Adrenal gland (tissue), 5 donors: Measurements from ENCODE around the gene KCTD19.

Source experiments
- POLR2A ChIP-seq, 2 donors: fragments of 450-650 bp; IDR thresholded peaks; one replicate each; pipeline ENCODE4 v1.6.1; 2017; ENCODE audit warnings: antibody characterized with exemption in 2 of 2, mild to moderate bottlenecking in 2 of 2, moderate library complexity in 1 of 2
- TF ChIP-seq, protein P1 (sequence below), 6 experiments: fragments of 450-650 bp in 4 of 6; fragments of 200-600 bp in 2 of 6; sonication (generic) in 1 of 6; IDR thresholded peaks; 1 replicate in 5 of 6; 2 replicates in 1 of 6; pipeline versions ENCODE4 v1.5.1 to v1.8.0; 2016 to 2021; ENCODE audit warnings: antibody characterized with exemption in 6 of 6, mild to moderate bottlenecking in 2 of 6, moderate library complexity in 1 of 6
- donor health status: DM: no; HTN: no; CAD: no.

DNA sequence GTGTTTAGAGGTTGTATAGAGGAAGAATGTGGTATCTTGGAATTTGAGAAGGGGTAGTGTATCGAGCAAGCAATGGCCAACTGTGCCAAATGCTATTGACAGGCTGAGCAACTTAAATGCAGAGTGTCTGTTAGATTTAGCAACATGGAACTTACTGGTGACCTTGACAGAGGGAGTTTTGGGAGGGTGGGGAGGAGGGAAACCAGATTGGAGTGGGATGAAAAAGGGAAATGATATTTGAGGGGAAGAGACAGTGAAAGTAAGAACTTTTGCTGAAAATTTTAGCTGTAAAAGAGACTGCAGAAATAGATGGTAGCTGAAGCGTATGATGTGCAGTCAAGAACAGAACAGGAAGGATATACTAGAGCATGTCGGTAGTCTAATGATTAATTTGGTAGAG lies 1.2 kb upstream of the KCTD19 start:
- TF ChIP-seq, protein P1, sequence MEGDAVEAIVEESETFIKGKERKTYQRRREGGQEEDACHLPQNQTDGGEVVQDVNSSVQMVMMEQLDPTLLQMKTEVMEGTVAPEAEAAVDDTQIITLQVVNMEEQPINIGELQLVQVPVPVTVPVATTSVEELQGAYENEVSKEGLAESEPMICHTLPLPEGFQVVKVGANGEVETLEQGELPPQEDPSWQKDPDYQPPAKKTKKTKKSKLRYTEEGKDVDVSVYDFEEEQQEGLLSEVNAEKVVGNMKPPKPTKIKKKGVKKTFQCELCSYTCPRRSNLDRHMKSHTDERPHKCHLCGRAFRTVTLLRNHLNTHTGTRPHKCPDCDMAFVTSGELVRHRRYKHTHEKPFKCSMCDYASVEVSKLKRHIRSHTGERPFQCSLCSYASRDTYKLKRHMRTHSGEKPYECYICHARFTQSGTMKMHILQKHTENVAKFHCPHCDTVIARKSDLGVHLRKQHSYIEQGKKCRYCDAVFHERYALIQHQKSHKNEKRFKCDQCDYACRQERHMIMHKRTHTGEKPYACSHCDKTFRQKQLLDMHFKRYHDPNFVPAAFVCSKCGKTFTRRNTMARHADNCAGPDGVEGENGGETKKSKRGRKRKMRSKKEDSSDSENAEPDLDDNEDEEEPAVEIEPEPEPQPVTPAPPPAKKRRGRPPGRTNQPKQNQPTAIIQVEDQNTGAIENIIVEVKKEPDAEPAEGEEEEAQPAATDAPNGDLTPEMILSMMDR (IDR thresholded peaks at IDR 0.05), result no peak
- TF ChIP-seq POLR2A (IDR thresholded peaks at IDR 0.05), result no peak
